Prostate gland (tissue), 2 donors: ENCODE results near the gene TPBGL. TPM values are rescaled to one million over a fixed set of nuclear protein-coding genes. Genes with fewer than 3 reads are reported as not detected.

Experiments
- DNase-seq: peaks from one replicate; pipeline ENCODE4 v3.0.0-alpha.2; 2019; ENCODE audit warnings: low spot score
- H3K27ac ChIP-seq, 2 donors: fragments of 200-600 bp; sonication (generic); 2 replicates each; pipeline ENCODE4 v1.5.1; 2017 to 2019
- H3K27me3 ChIP-seq: fragments of 200-600 bp; sonication (generic); replicated peaks from 2 replicates; pipeline ENCODE4 v1.5.1; 2019; ENCODE audit not compliant: insufficient read depth
- H3K36me3 ChIP-seq, 2 donors: fragments of 200-600 bp; sonication (generic); 1 replicate in 1 of 2; 2 replicates in 1 of 2; pipeline versions ENCODE4 v1.5.1 to v1.8.1; 2017 to 2019
- H3K4me1 ChIP-seq: fragments of 200-600 bp; sonication (generic); replicated peaks from 2 replicates; pipeline ENCODE4 v1.5.1; 2019
- H3K4me3 ChIP-seq, 2 donors: fragments of 200-600 bp; sonication (generic); 2 replicates each; pipeline ENCODE4 v1.5.1; 2017 to 2019
- H3K9me3 ChIP-seq: fragments of 200-600 bp; sonication (generic); 2 replicates; pipeline ENCODE4 v1.5.1; 2017
- POLR2A ChIP-seq: fragments of 450-650 bp; IDR thresholded peaks from one replicate; pipeline ENCODE4 v1.6.1; 2016; ENCODE audit warnings: antibody characterized with exemption, mild to moderate bottlenecking
- POLR2AphosphoS5 ChIP-seq: sonication (generic); formaldehyde crosslinking; IDR thresholded peaks from one replicate; pipeline ENCODE4 v1.6.1; 2017; ENCODE audit warnings: antibody characterized with exemption
- WGBS: methylation state at CpG from one replicate; pipeline ENCODE4 v1.1.5; 2018; 5-methylcytosine and 5-hydroxymethylcytosine counted together
- intact Hi-C: fragments of 100-400 bp; cut with DNase I; formaldehyde crosslinking; loops from one replicate; pipeline ENCODE4 v1.14.2; 2022
- total RNA-seq, 2 donors: library from RNA; depleted of rRNA; stranded (reverse); fragments of >200 nt; gene quantifications; one replicate each; pipeline ENCODE4 v1.1.0, GENCODE V29; 2016
- TF ChIP-seq, protein P1 (sequence below), 4 experiments: fragments of 200-600 bp in 2 of 4; fragments of 450-650 bp in 2 of 4; sonication (generic) in 2 of 4; IDR thresholded peaks; 1 replicate in 3 of 4; 2 replicates in 1 of 4; pipeline ENCODE4 v1.5.1; 2016 to 2019; ENCODE audit warnings: antibody characterized with exemption in 4 of 4, mild to moderate bottlenecking in 2 of 4, moderate library complexity in 2 of 4

Gene TPBGL
- total RNA-seq, 2 donors from 2014 or later, result 0.68 to 8.3 TPM

DNA sequence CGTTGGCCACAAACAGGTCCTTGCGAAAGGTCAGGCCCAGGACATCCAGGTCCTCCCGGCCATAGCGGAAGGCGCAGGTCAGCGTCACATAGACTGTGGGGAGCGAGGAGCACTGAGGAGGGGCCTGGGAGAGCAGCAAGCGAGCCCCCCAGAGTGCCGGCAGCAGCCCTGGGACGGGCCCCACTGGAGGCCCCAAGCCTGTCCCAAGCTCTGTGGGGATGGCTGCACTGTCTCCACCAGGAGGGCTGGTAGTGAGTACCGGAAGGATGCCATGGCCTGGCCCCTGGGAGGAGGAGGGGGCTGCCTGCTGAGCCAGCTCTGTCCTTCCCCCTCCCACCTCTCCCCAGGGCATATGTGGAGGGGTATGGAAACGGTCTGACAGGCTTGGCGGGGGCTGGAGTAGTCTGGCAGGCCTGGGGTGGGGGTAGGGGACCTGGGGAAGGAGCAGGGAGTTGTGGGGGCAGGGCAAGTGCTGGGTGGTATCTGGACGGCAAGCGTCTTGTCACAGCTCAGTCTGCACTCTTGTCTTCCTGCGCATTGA lies 42.9 kb downstream of the TPBGL start:
- Histone ChIP-seq H3K4me1 (no peaks in the 10 kb centered on the region), H3K27ac (no peak overlapping the region), H3K27me3 (no peaks in the 10 kb centered on the region), H3K9me3 (no peaks in the 10 kb centered on the region), H3K36me3 (no peaks in the 10 kb centered on the region), H3K4me3 (no peak overlapping the region)
- WGBS, result 86% methylated on average over 16 of the region's 16 CpGs
- DNase-seq, result no peak
- TF ChIP-seq, protein P1, sequence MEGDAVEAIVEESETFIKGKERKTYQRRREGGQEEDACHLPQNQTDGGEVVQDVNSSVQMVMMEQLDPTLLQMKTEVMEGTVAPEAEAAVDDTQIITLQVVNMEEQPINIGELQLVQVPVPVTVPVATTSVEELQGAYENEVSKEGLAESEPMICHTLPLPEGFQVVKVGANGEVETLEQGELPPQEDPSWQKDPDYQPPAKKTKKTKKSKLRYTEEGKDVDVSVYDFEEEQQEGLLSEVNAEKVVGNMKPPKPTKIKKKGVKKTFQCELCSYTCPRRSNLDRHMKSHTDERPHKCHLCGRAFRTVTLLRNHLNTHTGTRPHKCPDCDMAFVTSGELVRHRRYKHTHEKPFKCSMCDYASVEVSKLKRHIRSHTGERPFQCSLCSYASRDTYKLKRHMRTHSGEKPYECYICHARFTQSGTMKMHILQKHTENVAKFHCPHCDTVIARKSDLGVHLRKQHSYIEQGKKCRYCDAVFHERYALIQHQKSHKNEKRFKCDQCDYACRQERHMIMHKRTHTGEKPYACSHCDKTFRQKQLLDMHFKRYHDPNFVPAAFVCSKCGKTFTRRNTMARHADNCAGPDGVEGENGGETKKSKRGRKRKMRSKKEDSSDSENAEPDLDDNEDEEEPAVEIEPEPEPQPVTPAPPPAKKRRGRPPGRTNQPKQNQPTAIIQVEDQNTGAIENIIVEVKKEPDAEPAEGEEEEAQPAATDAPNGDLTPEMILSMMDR (IDR thresholded peaks at IDR 0.05), result no peak
- no peak for TF ChIP-seq POLR2AphosphoS5
- TF ChIP-seq POLR2A, result no peak
- intact Hi-C loops, result loop anchor here (5.0 kb wide), 1 partner anchor 44 kb away; no protein-coding TSS in a partner anchor

DNA sequence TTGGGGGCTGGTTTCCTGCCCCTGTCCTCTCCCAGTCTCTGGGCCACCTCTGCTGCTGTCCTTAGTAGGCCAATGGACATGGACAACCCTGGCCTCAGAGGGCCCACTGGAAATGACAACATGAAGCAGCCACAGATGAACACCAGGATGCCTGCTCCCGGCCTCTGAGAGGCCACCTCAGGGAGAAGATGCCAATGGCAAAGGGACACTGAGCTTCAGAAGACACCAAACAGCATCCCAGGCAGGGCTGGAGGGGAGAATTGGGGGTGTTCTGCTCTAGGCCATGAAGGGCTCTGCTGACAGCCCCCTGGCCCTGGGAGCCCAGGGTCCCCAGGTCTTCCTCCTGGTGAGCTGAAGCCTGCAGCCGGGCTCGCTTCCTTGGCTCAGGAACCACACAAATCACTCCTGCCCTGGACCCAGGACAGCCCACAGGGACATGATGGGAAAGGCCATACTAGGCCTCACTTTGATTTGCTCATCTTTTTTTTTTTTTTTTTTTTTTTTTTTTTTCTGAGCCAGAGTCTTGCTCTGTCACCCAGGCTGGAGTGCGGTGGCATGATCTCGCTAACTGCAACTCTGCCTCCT lies 45.3 kb downstream of the TPBGL start:
- intact Hi-C loops, result no loop called here
- Histone ChIP-seq H3K4me1 (peaks cover 6% of the 10 kb centered on the region), H3K36me3 (no peaks in the 10 kb centered on the region), H3K4me3 (no peak overlapping the region), H3K9me3 (no peaks in the 10 kb centered on the region), H3K27ac (no peak overlapping the region), H3K27me3 (no peaks in the 10 kb centered on the region)
- no peak for DNase-seq
- 97% methylated on average over 5 of the region's 5 CpGs for WGBS
- no peak for TF ChIP-seq POLR2A
- TF ChIP-seq POLR2AphosphoS5, result no peak
- TF ChIP-seq, protein P1 (IDR thresholded peaks at IDR 0.05), result no peak

DNA sequence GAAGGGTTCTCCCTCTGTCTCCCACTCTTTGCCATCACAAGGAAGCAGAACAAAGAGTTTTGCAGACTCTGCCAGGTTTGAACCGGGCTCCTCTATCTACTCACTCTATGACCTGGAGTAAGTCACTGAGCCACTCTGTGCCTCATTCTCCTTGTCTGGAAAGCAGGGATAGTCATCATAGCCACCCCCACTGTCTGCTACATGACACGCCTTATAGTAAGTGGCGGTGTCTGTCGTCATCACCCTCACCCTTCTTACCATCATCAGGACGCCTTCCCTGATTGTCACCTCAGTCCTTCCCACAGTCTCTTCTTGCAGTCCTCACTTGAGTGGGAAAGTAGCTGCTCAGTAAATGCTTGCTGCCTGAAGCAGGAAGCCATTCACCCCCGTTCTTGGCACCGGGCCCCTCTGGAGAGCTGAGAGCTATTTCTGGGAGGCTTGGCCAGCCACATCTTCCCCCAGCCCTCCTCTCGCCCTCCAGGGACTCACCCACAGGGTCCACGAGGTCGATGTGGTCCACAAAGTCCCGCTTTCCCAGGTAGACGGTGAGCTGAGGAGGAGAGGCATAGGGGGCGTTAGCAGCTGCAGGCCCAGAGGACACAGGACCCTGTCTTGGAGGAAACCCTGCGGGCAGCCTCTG lies 46.4 kb downstream of the TPBGL start:
- no peak for TF ChIP-seq POLR2A
- TF ChIP-seq POLR2AphosphoS5, result no peak
- TF ChIP-seq, protein P1 (IDR thresholded peaks at IDR 0.05), result no peak
- no peaks in the 10 kb centered on the region for H3K9me3 ChIP-seq
- no peak overlapping the region for H3K27ac ChIP-seq
- intact Hi-C loops, result no loop called here
- H3K4me3 ChIP-seq, result no peak overlapping the region
- H3K36me3 ChIP-seq, result no peaks in the 10 kb centered on the region
- peaks cover 6% of the 10 kb centered on the region for H3K4me1 ChIP-seq
- no peaks in the 10 kb centered on the region for H3K27me3 ChIP-seq
- WGBS, result 82% methylated on average over 14 of the region's 14 CpGs
- DNase-seq, result no peak

DNA sequence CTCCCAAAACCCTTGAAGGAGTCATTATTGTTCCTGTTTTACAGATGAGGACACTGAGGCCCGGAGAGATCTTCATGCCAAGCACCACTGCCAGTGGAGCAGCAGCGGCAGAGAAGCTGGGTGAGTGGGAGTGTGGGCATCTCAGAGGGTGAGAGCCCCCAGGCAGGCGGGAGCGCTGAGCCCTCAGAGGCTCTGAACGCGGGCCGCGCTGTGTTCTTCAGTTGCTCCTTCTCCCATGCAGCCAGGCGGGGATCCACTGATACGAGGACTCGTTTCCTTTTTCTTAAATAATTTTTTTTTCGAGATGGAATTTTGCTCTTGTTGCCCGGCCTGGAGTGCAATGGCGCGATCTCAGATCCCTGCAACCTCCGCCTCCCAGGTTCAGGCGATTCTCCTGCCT lies 47.0 kb downstream of the TPBGL start:
- H3K27me3 ChIP-seq, result no peaks in the 10 kb centered on the region
- TF ChIP-seq POLR2AphosphoS5, result no peak
- TF ChIP-seq, protein P1 (IDR thresholded peaks at IDR 0.05), result no peak
- TF ChIP-seq POLR2A, result no peak
- intact Hi-C loops, result no loop called here
- DNase-seq, result no peak
- no peak overlapping the region for H3K4me3 ChIP-seq
- H3K9me3 ChIP-seq, result no peaks in the 10 kb centered on the region
- WGBS, result 95% methylated on average over 17 of the region's 17 CpGs
- peaks cover 6% of the 10 kb centered on the region for H3K4me1 ChIP-seq
- no peak overlapping the region for H3K27ac ChIP-seq
- no peaks in the 10 kb centered on the region for H3K36me3 ChIP-seq

DNA sequence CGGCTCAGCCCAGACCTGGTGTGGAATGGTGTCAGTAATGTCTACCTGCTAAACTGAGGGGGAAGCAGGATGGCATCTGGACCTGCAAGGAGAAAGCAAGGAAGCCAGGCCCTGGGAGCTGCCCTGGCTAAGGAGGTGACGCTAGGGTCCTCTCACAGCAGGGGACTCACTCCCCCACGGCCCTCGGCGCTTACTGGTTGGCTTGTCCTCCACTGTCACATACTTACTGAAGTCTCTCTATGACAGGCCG lies 48.9 kb downstream of the TPBGL start:
- Histone ChIP-seq H3K27me3 (no peaks in the 10 kb centered on the region), H3K4me1 (peaks cover 6% of the 10 kb centered on the region), H3K4me3 (no peak overlapping the region), H3K36me3 (no peaks in the 10 kb centered on the region), H3K9me3 (no peaks in the 10 kb centered on the region), H3K27ac (peak overlapping the region in 1 of 2 donors; percentile 43)
- TF ChIP-seq POLR2AphosphoS5, result no peak
- TF ChIP-seq POLR2A, result no peak
- TF ChIP-seq, protein P1 (IDR thresholded peaks at IDR 0.05), result no peak
- intact Hi-C loops, result no loop called here
- 72% methylated on average over 6 of the region's 6 CpGs for WGBS
- DNase-seq, result no peak
